Brain microvascular endothelial cell (primary cell): Measurements from ENCODE around the gene ZNF436.

Experiments used
- DNase-seq: peaks from one replicate; pipeline ENCODE4 v3.0.0-alpha.2; 2020
- H3K27ac ChIP-seq: fragments of 250-450 bp; sonication (Bioruptor Pico); 2 replicates; pipeline ENCODE4 v1.5.1; 2020; ENCODE audit warnings: mild to moderate bottlenecking, moderate library complexity
- H3K27me3 ChIP-seq: fragments of 250-450 bp; sonication (Bioruptor Pico); replicated peaks from 2 replicates; pipeline ENCODE4 v1.5.1; 2020; ENCODE audit warnings: mild to moderate bottlenecking
- H3K36me3 ChIP-seq: fragments of 250-450 bp; sonication (Bioruptor Pico); replicated peaks from 2 replicates; pipeline ENCODE4 v1.5.1; 2020; ENCODE audit warnings: mild to moderate bottlenecking
- H3K4me3 ChIP-seq: 2 replicates; pipeline ENCODE4 v1.5.1; 2011; ENCODE audit warnings: low read depth, mild to moderate bottlenecking, control low read depth, low read length, moderate library complexity
- in situ Hi-C: cut with HindIII; loops from 2 replicates; pipeline ENCODE4 v1.10.0; 2017; ENCODE audit warnings: low sequenced_read_pairs, low pct_ligation_motif_present
- TF ChIP-seq, protein P1 (sequence below): IDR thresholded peaks from 2 replicates; pipeline ENCODE4 v1.5.1; 2011; ENCODE audit warnings: low read depth, mild to moderate bottlenecking, moderate library complexity, low read length, control low read depth, inconsistent platforms; ENCODE audit errors: missing control alignments

Gene ZNF436

DNA sequence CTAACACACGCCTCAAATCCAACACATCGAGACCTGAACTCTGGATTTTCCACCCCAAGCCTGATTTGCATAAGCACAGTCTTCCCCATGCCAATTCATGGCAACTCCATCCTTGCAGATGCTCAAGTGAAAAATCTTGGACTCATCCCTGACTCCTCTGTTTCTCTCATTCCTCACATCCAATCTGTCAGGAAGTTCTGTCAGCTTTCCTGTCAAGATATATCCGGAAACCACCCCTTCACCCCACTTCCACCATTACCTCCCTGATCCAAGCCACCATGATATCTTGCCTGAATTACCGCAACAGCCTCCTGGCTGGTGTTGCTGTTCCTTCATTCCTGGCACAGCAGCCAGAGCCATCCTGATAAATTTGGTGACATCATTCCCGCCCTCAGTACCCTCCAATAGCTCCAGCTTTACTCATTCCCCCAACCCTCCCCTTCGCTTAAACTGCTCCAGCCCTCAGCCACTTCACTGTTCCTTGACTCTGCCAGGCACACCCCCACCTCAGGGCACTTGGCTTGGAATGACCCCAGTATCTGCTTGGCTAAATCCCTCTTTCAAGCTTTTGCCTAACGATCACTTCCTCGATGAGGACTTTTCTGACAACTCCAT, 37.5 kb upstream of the ZNF436 start:
- Histone ChIP-seq H3K4me3 (no peak overlapping the region), H3K27ac (no peak overlapping the region), H3K27me3 (no peaks in the 10 kb centered on the region), H3K36me3 (no peaks in the 10 kb centered on the region)
- in situ Hi-C loops, result loop anchor here (25.0 kb wide), 1 partner anchor 105 kb away; no protein-coding TSS in a partner anchor
- TF ChIP-seq, protein P1, sequence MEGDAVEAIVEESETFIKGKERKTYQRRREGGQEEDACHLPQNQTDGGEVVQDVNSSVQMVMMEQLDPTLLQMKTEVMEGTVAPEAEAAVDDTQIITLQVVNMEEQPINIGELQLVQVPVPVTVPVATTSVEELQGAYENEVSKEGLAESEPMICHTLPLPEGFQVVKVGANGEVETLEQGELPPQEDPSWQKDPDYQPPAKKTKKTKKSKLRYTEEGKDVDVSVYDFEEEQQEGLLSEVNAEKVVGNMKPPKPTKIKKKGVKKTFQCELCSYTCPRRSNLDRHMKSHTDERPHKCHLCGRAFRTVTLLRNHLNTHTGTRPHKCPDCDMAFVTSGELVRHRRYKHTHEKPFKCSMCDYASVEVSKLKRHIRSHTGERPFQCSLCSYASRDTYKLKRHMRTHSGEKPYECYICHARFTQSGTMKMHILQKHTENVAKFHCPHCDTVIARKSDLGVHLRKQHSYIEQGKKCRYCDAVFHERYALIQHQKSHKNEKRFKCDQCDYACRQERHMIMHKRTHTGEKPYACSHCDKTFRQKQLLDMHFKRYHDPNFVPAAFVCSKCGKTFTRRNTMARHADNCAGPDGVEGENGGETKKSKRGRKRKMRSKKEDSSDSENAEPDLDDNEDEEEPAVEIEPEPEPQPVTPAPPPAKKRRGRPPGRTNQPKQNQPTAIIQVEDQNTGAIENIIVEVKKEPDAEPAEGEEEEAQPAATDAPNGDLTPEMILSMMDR, result no peak
- no peak for DNase-seq

DNA sequence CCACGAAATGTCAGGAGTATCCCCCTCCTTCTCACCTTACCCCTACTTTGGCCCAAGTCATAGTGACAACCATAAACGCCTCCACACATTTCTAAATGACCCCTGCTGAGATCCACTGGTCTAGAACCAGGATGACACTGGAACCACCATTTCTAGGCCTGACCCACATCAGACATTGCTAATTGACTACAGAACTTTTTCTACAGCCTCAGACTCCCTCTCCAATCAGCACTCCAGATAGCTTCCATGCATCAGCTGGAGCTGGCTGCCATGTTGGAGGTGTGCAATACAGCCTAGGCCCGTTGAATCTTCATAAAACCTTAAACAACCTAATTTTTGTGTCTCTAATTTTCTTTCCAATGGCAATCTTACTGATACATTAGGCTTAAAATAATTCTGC, 36.3 kb upstream of the ZNF436 start:
- Histone ChIP-seq H3K4me3 (no peak overlapping the region), H3K36me3 (no peaks in the 10 kb centered on the region), H3K27me3 (no peaks in the 10 kb centered on the region), H3K27ac (no peak overlapping the region)
- TF ChIP-seq, protein P1, result no peak
- in situ Hi-C loops, result loop anchor here (25.0 kb wide), 1 partner anchor 106 kb away; no protein-coding TSS in a partner anchor
- DNase-seq, result no peak

DNA sequence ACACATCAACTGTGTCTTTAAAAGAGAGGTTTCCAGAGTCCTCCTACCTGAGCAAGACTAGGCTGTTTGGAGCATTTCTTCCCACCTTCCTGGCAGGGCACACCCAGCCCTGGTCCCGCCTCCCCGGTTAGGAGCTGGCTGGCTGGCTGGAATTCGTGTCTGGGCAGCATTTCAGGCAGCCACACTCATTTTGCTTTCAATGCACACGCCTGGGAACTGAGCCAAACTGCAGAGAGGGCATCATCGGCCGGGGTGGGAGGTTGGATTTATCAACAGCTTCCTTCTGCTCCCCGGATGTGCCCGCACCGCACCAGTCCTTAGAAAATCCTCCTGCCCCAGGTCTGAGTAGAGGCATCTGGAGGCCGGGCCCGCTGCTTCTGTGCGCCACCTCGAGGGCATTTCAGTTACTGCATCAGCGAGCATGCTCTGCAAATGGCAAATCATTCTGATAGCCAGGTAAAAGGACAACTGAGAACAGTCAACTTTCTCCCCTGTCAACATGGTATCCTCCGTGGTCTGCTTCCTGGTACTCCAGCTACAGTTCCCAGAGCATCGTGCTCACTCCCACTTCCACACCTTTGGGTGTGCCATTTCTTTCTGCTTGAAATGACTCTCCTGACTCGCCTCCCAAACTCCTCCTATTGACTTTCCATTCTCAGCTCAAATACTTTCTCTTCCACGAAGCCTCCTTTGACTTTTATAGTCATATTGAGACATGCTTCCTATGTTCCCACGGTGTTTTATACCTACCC, 34.3 kb upstream of the ZNF436 start:
- TF ChIP-seq, protein P1, result peak; percentile 98
- H3K27ac ChIP-seq, result peak overlapping the region; percentile 71
- H3K36me3 ChIP-seq, result no peaks in the 10 kb centered on the region
- peak overlapping the region; percentile 15 for H3K4me3 ChIP-seq
- peak; percentile 83 for DNase-seq
- no peaks in the 10 kb centered on the region for H3K27me3 ChIP-seq
- in situ Hi-C loops, result loop anchor here (25.0 kb wide), 1 partner anchor 108 kb away; no protein-coding TSS in a partner anchor

DNA sequence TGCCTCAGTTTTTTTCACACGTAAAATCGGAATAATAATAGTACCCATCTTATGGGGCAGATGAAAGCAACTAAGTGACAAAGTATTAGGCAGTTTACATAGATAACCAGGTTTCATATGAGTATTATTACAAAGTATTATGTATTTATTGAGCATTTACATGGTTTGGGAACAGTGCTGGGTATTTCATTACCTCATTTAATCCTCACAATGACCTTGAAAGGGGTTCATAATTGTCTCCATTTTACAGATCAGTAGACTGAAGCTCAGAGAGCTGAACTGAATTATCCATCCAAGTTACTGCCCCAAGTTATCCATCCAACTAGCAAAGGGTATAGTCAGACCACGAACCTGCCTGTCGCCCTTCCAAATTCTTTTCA, 33.7 kb upstream of the ZNF436 start:
- H3K27me3 ChIP-seq, result no peaks in the 10 kb centered on the region
- TF ChIP-seq, protein P1, result no peak
- H3K4me3 ChIP-seq, result no peak overlapping the region
- H3K36me3 ChIP-seq, result no peaks in the 10 kb centered on the region
- peak overlapping the region; percentile 71 for H3K27ac ChIP-seq
- no peak for DNase-seq
- in situ Hi-C loops, result loop anchor here (25.0 kb wide), 1 partner anchor 109 kb away; no protein-coding TSS in a partner anchor

DNA sequence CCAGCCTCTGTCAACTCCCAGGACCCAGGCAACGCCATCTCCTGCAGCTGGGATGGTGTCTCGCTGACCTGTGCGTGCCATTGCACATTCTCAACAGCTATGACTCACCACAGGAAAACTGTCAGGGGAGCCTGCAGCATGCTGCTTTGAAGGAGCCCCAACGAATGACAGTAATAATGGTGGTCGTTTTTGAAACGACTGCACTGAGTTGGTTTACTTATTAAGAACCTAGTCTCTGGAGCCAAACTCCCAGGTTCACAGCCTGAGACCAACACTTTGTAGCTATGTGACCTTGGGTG, 33.4 kb upstream of the ZNF436 start:
- in situ Hi-C loops, result loop anchor here (25.0 kb wide), 1 partner anchor 109 kb away; no protein-coding TSS in a partner anchor
- Histone ChIP-seq H3K4me3 (no peak overlapping the region), H3K27me3 (no peaks in the 10 kb centered on the region), H3K27ac (peak overlapping the region; percentile 71), H3K36me3 (no peaks in the 10 kb centered on the region)
- DNase-seq, result peak; percentile 80
- TF ChIP-seq, protein P1, result no peak
